Ovary (tissue), 9 donors: ENCODE results near the gene LRP1B. TPM values are rescaled to one million over a fixed set of nuclear protein-coding genes. Genes with fewer than 3 reads are reported as not detected.

Source experiments
- DNase-seq, 5 donors: peaks; one replicate each; pipeline ENCODE4 v3.0.0-alpha.2; 2019 to 2020
- H3K27ac ChIP-seq, 2 donors: fragments of 200-600 bp; one replicate each; pipeline versions ENCODE4 v1.5.1 to v1.8.0; 2019 to 2022
- H3K27me3 ChIP-seq: fragments of 200-600 bp; one replicate; pipeline ENCODE4 v1.8.0; 2022
- H3K36me3 ChIP-seq: fragments of 200-600 bp; sonication (generic); one replicate; pipeline ENCODE4 v1.5.1; 2019
- H3K4me1 ChIP-seq: one replicate; pipeline ENCODE4 v1.8.1; 2013; ENCODE audit warnings: mild to moderate bottlenecking, moderate library complexity; ENCODE audit not compliant: insufficient read depth
- H3K4me3 ChIP-seq: fragments of 200-600 bp; sonication (generic); one replicate; pipeline ENCODE4 v1.5.1; 2017
- H3K9me3 ChIP-seq, 2 donors: fragments of 200-600 bp in 1 of 2; sonication (generic) in 1 of 2; one replicate each; pipeline versions ENCODE4 v1.5.1 to v1.8.1; 2013 to 2019; ENCODE audit warnings: mild to moderate bottlenecking in 1 of 2, moderate library complexity in 1 of 2
- EP300 ChIP-seq: sonication (generic); formaldehyde crosslinking; IDR thresholded peaks from one replicate; pipeline ENCODE4 v1.6.1; 2017; ENCODE audit warnings: antibody characterized with exemption
- POLR2A ChIP-seq: fragments of 450-650 bp; IDR thresholded peaks from one replicate; pipeline ENCODE4 v1.6.1; 2017; ENCODE audit warnings: antibody characterized with exemption, mild to moderate bottlenecking, moderate library complexity
- WGBS, 3 donors: extraction: QIAGEN DNeasy Blood & Tissue Kit in 1 of 3; methylation state at CpG; one replicate each; pipeline versions ENCODE4 v1.1.5 to v1.1.7; 2013 to 2017; 5-methylcytosine and 5-hydroxymethylcytosine counted together
- intact Hi-C, 4 donors: fragments of 100-400 bp; cut with DNase I; formaldehyde crosslinking; loops; one replicate each; pipeline versions ENCODE4 v1.11.0 to v1.15.1; 2022 to 2023
- polyA plus RNA-seq, 2 donors: library from polyadenylated mRNA; stranded (reverse); fragments of 200-250 nt in 1 of 2; fragments of 350-450 nt in 1 of 2; fragmentation: Illumina TruSeq in 1 of 2; extraction: RNeasy Lipid Tissue Mini Kit (QIAGEN cat#74804) in 1 of 2; gene quantifications; one replicate each; pipeline ENCODE4 v1.2.3, GENCODE V29; 2013 to 2014
- total RNA-seq, 7 donors: library from RNA; depleted of rRNA in 2 of 7; stranded (reverse); fragments of >200 nt in 2 of 7; fragmentation: NEBNext Ultra II Directional in 3 of 7; extraction: Animal tissue kit (Norgen Biotek cat#: 25700) in 3 of 7; gene quantifications; one replicate each; pipeline versions ENCODE4 v1.1.0 to v1.2.4, GENCODE V29; 2016 to 2023
- TF ChIP-seq, protein P1 (sequence below), 3 donors: fragments of 450-650 bp in 2 of 3; fragments of 200-600 bp in 1 of 3; IDR thresholded peaks; one replicate each; pipeline versions ENCODE4 v1.5.1 to v1.8.0; 2016 to 2022; ENCODE audit warnings: antibody characterized with exemption in 3 of 3, mild to moderate bottlenecking in 1 of 3
- donor health status: DM: no; HTN: no; CAD: no; lungs with moderate emphysema.
- donor health status: DM: no; HTN: no; CAD: no.
- donor health status: Bipolar disorder and iron deficiency.
- donor health status: DM: yes; HTN: yes; CAD: no.
- donor health status: DM: no; HTN: no; CAD: no.
- donor health status: DM: yes; HTN: yes; CAD: no.

Gene LRP1B
- total and polyA plus RNA-seq, 9 donors, result 0.08 to 2.6 (median 0.37) TPM

DNA sequence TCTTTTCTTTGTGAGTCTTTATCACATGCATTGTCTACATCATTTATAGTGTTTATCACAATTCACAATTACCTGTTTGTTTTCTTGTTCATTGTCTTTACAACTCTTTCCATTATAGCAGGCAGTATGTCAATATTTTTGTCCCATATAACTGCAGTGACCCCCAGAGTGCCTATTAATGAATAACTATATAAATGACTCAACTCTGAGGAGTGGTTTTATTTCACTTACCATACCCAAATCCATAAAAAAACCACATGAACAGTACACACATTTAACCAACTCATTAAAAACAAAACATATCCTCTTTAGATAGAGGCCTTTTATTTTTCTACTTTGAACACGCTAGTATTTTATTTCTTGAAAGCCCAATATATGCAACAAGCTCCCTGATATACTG, 1931.5 kb downstream of the LRP1B start:
- no peak for DNase-seq
- no peaks in the 10 kb centered on the region for H3K9me3 ChIP-seq
- intact Hi-C loops, result no loop called here
- TF ChIP-seq EP300 (no peak), POLR2A (no peak)
- TF ChIP-seq, protein P1, sequence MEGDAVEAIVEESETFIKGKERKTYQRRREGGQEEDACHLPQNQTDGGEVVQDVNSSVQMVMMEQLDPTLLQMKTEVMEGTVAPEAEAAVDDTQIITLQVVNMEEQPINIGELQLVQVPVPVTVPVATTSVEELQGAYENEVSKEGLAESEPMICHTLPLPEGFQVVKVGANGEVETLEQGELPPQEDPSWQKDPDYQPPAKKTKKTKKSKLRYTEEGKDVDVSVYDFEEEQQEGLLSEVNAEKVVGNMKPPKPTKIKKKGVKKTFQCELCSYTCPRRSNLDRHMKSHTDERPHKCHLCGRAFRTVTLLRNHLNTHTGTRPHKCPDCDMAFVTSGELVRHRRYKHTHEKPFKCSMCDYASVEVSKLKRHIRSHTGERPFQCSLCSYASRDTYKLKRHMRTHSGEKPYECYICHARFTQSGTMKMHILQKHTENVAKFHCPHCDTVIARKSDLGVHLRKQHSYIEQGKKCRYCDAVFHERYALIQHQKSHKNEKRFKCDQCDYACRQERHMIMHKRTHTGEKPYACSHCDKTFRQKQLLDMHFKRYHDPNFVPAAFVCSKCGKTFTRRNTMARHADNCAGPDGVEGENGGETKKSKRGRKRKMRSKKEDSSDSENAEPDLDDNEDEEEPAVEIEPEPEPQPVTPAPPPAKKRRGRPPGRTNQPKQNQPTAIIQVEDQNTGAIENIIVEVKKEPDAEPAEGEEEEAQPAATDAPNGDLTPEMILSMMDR (IDR thresholded peaks at IDR 0.05), result no peak
- H3K4me1 ChIP-seq, result no peaks in the 10 kb centered on the region
- no peak overlapping the region for H3K4me3 ChIP-seq
- no peak overlapping the region for H3K27ac ChIP-seq
- H3K36me3 ChIP-seq, result no peaks in the 10 kb centered on the region
- H3K27me3 ChIP-seq, result no peaks in the 10 kb centered on the region
- 0 to 93% (median 90%) methylated on average over 1 of the region's 1 CpG for WGBS, 3 donors

DNA sequence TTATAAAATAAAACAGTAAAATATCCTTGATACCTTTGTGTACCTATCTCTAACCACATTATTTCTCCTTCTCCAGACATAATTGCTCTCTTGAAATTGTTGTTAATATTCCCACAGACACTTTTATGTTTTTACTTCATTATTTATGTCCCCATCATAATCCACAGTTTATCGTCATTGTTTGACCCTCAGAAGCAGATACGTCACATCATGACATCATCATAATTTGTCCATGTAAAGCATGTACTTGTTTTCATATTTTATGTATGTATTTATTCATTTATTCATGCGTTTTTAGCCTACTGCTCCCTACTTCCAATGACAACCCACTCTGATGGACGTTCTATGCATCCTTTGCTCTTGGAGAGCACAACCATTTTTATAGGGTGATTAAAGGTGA, 1943.7 kb downstream of the LRP1B start:
- TF ChIP-seq POLR2A, result no peak
- TF ChIP-seq, protein P1 (IDR thresholded peaks at IDR 0.05), result no peak
- TF ChIP-seq EP300, result no peak
- WGBS, 3 donors, result 83 to 88% (median 84%) methylated on average over 4 of the region's 4 CpGs
- intact Hi-C loops, result no loop called here
- H3K27me3 ChIP-seq, result no peaks in the 10 kb centered on the region
- H3K27ac ChIP-seq, result no peak overlapping the region
- no peaks in the 10 kb centered on the region for H3K36me3 ChIP-seq
- no peaks in the 10 kb centered on the region for H3K4me1 ChIP-seq
- H3K9me3 ChIP-seq, result no peaks in the 10 kb centered on the region
- no peak overlapping the region for H3K4me3 ChIP-seq
- no peak for DNase-seq

DNA sequence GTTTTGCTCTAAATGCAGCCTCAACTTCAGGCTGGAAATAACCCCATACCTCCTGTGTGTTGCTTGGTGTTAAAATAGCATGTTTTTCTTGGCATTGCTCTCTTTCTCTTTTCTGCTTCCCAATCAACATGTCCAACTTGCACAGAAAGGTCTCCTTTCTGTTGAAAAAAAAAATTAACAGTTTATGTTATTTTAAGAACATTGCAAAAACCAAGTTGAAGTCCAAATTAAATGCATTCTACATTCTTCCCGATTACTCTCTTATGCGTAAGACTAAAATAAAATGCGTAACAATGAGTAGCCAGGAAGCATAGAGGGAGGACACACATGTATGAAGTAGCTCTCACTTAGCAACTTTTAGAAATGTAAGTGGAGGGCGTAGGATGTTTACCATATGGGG, 1944.5 kb downstream of the LRP1B start:
- H3K4me1 ChIP-seq, result no peaks in the 10 kb centered on the region
- intact Hi-C loops, result no loop called here
- no peak for DNase-seq
- 8 to 23% (median 9%) methylated on average over 4 of the region's 4 CpGs for WGBS, 3 donors
- H3K9me3 ChIP-seq, result no peaks in the 10 kb centered on the region
- no peak overlapping the region for H3K27ac ChIP-seq
- TF ChIP-seq POLR2A (no peak), EP300 (no peak)
- TF ChIP-seq, protein P1 (IDR thresholded peaks at IDR 0.05), result no peak
- no peaks in the 10 kb centered on the region for H3K27me3 ChIP-seq
- no peaks in the 10 kb centered on the region for H3K36me3 ChIP-seq
- H3K4me3 ChIP-seq, result no peak overlapping the region

DNA sequence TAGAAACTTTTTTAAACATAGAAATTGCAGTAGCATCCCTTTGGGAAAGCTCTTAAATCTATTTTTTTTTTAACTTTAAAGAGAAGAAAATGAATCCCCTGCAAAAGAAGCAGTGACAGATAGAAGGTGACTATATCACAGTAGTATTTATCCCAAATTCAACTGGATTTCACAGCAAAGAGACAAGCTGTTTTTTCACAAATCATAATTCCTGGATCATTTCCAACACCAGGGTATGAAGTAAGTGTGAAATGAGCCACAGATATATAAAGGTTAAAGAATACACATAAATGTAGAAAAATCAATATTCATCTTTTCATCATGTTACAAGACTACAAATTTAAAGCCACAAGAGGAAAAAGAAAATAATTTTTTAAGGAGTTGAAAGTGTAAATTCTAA, 1945.7 kb downstream of the LRP1B start:
- Histone ChIP-seq H3K27me3 (no peaks in the 10 kb centered on the region), H3K4me1 (no peaks in the 10 kb centered on the region), H3K4me3 (no peak overlapping the region), H3K36me3 (no peaks in the 10 kb centered on the region), H3K27ac (no peak overlapping the region), H3K9me3 (no peaks in the 10 kb centered on the region)
- TF ChIP-seq, protein P1 (IDR thresholded peaks at IDR 0.05), result no peak
- no peak for TF ChIP-seq EP300
- TF ChIP-seq POLR2A, result no peak
- DNase-seq, result no peak
- intact Hi-C loops, result no loop called here
